PC-3 (cell line): ENCODE measurements around the gene EXOSC10.
A peak's percentile ranks its signal among the peaks of the same experiment; 100 is the strongest.
"Not testable (repeated sequence)": the region's sequence is repeated elsewhere in the genome, so short reads cannot be mapped to it uniquely, and the experiment has no call there.

Experiments used
- EZH2 ChIP-seq: fragments of 300-600 bp; sonication (generic); IDR thresholded peaks from one replicate; pipeline ENCODE4 v1.6.1; 2017; ENCODE audit warnings: antibody characterized with exemption, mild to moderate bottlenecking, low read length; ENCODE audit not compliant: unreplicated experiment
- TF ChIP-seq, protein P1 (sequence below): fragments of 300-600 bp; sonication (generic); conservative IDR thresholded peaks from 2 replicates; pipeline ENCODE4 v1.5.1; 2017; ENCODE audit warnings: antibody characterized with exemption, low read depth, mild to moderate bottlenecking, low read length

DNA sequence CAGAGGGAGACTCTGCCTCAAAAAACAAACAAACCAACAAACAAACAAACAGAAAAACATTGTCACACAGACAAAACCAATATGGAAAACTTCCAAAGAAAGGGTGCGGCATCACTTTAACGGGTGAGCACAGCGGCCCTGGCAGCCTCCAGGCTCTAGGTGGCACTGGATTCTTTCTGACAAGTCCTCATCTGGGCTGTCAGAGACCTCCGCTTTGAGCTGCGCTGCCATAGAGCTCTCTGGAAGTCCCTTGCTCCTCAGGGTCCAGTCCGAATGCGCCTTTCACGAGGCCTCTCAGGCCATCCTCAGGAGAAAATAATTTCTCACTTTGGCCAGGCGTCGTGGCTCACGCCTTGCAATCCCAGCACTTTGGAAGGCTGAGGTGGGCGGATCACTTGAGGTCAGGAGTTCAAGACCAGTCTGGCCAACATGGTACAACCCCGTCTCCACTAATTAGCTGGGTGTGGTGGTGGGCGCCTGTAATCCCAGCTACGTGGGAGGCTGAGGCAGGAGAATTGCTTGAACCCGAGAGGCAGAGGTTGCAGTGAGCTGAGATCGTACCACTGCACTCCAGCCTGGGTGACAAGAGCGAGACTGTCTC lies 35.6 kb downstream of the EXOSC10 start:
- not testable (repeated sequence) for TF ChIP-seq EZH2
- TF ChIP-seq, protein P1, sequence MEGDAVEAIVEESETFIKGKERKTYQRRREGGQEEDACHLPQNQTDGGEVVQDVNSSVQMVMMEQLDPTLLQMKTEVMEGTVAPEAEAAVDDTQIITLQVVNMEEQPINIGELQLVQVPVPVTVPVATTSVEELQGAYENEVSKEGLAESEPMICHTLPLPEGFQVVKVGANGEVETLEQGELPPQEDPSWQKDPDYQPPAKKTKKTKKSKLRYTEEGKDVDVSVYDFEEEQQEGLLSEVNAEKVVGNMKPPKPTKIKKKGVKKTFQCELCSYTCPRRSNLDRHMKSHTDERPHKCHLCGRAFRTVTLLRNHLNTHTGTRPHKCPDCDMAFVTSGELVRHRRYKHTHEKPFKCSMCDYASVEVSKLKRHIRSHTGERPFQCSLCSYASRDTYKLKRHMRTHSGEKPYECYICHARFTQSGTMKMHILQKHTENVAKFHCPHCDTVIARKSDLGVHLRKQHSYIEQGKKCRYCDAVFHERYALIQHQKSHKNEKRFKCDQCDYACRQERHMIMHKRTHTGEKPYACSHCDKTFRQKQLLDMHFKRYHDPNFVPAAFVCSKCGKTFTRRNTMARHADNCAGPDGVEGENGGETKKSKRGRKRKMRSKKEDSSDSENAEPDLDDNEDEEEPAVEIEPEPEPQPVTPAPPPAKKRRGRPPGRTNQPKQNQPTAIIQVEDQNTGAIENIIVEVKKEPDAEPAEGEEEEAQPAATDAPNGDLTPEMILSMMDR, result peak; percentile 43; the same call in 1 of the 2 replicates
